Measurements from ENCODE around the gene EXOC7. TPM values are rescaled to one million over a fixed set of nuclear protein-coding genes. Genes with fewer than 3 reads are reported as not detected.

EXOC7 gene
- total RNA-seq, 2 experiments from 2014 or later = 88.1 to 90.6 TPM

DNA sequence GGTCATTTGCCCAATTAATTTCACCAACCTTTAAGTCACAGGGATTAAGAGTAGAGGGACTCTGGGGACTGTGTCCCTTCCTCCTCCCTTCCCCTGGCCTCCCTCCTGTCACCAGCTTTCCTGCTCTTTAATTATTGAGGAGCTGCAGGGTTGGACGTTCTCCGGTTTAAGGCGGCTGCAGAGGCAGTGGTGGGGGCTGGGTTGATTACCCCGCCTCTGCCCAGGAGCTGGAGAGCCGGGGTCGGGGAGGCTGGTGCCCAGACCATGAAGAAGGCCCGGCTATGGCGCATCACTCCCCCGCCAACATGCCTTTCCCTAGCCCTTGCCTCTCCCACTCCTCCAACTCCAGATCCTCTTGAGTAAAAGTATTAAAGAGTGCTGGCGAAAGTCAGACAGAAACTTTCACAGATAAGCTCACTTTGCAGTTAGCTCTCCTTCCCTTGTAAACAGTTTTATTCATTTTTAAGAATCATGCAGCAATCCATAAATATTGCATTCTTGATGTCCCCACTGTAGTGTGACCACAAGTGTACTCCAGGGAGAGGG, 38.5 kb upstream of the EXOC7 start:
- ChIA-PET POLR2A (interaction anchor here (1.3 to 4.1 kb wide), 8 partner anchors 9 to 266 kb away, joined by 3 to 30 read pairs (median 10); partner anchors contain the start of gene UBALD2), CTCF (interaction anchor here (1.1 to 3.2 kb wide), 5 partner anchors 12 to 124 kb away, joined by 3 to 17 read pairs (median 6); no protein-coding TSS in a partner anchor)
- no peaks in the 10 kb centered on the region for H3K9me3 Mint-ChIP-seq
- ATAC-seq (ENCODE audit: poor library complexity) (no peak), DNase-seq (no peak)
- H3K27me3 Mint-ChIP-seq = peaks cover 10% of the 10 kb centered on the region
- H3K36me3 Mint-ChIP-seq (ENCODE audit: low read depth) = peaks cover 4% of the 10 kb centered on the region
- Histone ChIP-seq H3K4me3 (ENCODE audit: low read length) (no peak overlapping the region), H3K36me3 (ENCODE audit: insufficient read depth, low read length) (no peaks in the 10 kb centered on the region), H3K9me3 (ENCODE audit: control insufficient read depth in 1 of 2, insufficient read depth in 1 of 2, low read length in 2 of 2) (peaks cover 0 to 4% of the 10 kb centered on the region in 2 experiments), H3K27me3 (ENCODE audit: control insufficient read depth in 1 of 2, insufficient read depth in 2 of 2, low read length in 2 of 2) (peaks cover 8 to 11% of the 10 kb centered on the region in 2 experiments), H3K27ac (ENCODE audit: low read depth in 1 of 2, low read length in 2 of 2) (no peak overlapping the region), H3K4me1 (ENCODE audit: insufficient read depth, low read length) (peaks cover 73% of the 10 kb centered on the region)
- H3K27ac Mint-ChIP-seq = peak overlapping the region; percentile 97
- intact Hi-C loops (cut with DNase I, micrococcal nuclease) = loop anchor here in 1 of 2 experiments (5.0 kb wide), 1 partner anchor 125 kb away; the partner anchor contains the start of gene UBALD2
- TF ChIP-seq, protein P1, sequence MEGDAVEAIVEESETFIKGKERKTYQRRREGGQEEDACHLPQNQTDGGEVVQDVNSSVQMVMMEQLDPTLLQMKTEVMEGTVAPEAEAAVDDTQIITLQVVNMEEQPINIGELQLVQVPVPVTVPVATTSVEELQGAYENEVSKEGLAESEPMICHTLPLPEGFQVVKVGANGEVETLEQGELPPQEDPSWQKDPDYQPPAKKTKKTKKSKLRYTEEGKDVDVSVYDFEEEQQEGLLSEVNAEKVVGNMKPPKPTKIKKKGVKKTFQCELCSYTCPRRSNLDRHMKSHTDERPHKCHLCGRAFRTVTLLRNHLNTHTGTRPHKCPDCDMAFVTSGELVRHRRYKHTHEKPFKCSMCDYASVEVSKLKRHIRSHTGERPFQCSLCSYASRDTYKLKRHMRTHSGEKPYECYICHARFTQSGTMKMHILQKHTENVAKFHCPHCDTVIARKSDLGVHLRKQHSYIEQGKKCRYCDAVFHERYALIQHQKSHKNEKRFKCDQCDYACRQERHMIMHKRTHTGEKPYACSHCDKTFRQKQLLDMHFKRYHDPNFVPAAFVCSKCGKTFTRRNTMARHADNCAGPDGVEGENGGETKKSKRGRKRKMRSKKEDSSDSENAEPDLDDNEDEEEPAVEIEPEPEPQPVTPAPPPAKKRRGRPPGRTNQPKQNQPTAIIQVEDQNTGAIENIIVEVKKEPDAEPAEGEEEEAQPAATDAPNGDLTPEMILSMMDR (IDR thresholded peaks at IDR 0.05) = no peak
- peaks cover 67% of the 10 kb centered on the region for H3K4me1 Mint-ChIP-seq (ENCODE audit: low read depth)
- peak overlapping the region; percentile 87 for H3K4me3 Mint-ChIP-seq

- Histone ChIP-seq H3K27ac (ENCODE audit: low read depth in 1 of 2, low read length in 2 of 2) (no peak within 1 kb of the TSS), H3K4me1 (ENCODE audit: insufficient read depth, low read length) (peaks cover 68% of the 10 kb centered on the region), H3K36me3 (ENCODE audit: insufficient read depth, low read length) (no peaks in the 10 kb centered on the region), H3K9me3 (ENCODE audit: control insufficient read depth in 1 of 2, insufficient read depth in 1 of 2, low read length in 2 of 2) (peaks cover 0 to 2% of the 10 kb centered on the region in 2 experiments), H3K4me3 (ENCODE audit: low read length) (peak within 1 kb of the TSS; percentile 51), H3K27me3 (ENCODE audit: control insufficient read depth in 1 of 2, insufficient read depth in 2 of 2, low read length in 2 of 2) (peaks cover 8 to 11% of the 10 kb centered on the region in 2 experiments)
- Mint-ChIP-seq H3K27ac (peak within 1 kb of the TSS; percentile 97), H3K9me3 (no peaks in the 10 kb centered on the region), H3K27me3 (peaks cover 10% of the 10 kb centered on the region), H3K36me3 (ENCODE audit: low read depth) (no peaks in the 10 kb centered on the region), H3K4me3 (peak within 1 kb of the TSS; percentile 87), H3K4me1 (ENCODE audit: low read depth) (peaks cover 60% of the 10 kb centered on the region)
- ChIA-PET POLR2A (interaction anchor here (0.9 to 4.1 kb wide), 12 partner anchors 10 to 138 kb away, joined by 3 to 30 read pairs (median 8); partner anchors contain the start of gene UBALD2), CTCF (interaction anchor here (0.6 to 3.2 kb wide), 8 partner anchors 11 to 138 kb away, joined by 3 to 17 read pairs (median 5); no protein-coding TSS in a partner anchor)
- TF ChIP-seq, protein P1 (IDR thresholded peaks at IDR 0.05) = no peak
- DNase-seq (peak; percentile 83 to 97 (median 92)), ATAC-seq (ENCODE audit: poor library complexity) (peak; percentile 64)
- intact Hi-C loops (cut with DNase I, micrococcal nuclease) = loop anchor here (1.0 to 5.0 kb wide), 3 partner anchors 41 to 126 kb away; partner anchors contain the start of gene UBALD2 (in 1 of the 2)
Observed at GRCh38 chr17:76141212-76142038, 37.8 kb upstream of the EXOC7 start, which contains the start of gene FOXJ1. TSS of gene FOXJ1 (minus strand) at chr17:76141245. CDS start at chr17:76140395, 850 bp downstream.

DNA sequence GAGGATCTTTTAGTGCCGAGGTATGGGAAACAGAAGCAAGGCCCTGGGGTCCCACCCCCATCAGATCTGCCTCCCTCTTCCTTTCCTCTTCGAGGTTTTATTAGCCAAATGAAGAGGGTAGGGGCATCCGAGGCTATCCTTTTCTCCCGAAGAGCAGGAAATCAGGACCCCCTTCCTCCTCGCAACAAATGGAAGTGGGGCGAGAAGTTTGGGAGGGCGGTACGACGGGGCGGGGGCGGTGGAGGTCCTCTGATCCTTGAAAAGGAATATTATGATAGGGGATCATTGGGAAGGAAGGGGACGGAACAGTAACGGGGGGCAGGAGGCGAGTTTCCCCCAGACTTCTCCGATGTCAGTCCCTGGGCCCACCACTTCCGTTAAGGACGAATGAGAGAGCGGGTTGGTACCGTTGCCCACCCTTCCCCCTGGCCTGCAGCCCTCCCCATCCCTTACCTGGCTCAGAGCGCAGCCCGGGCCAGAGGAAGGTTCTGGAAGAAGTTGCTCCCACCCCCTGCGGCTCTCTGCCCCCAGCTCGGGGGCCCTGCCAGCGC, 37.1 kb upstream of the EXOC7 start:
- Mint-ChIP-seq H3K4me1 (ENCODE audit: low read depth) (peaks cover 53% of the 10 kb centered on the region), H3K36me3 (ENCODE audit: low read depth) (no peaks in the 10 kb centered on the region), H3K27me3 (peaks cover 10% of the 10 kb centered on the region), H3K27ac (peak overlapping the region; percentile 97), H3K4me3 (peak overlapping the region; percentile 87), H3K9me3 (no peaks in the 10 kb centered on the region)
- no peak overlapping the region for H3K27ac ChIP-seq (ENCODE audit: low read depth in 1 of 2, low read length in 2 of 2)
- TF ChIP-seq, protein P1 (IDR thresholded peaks at IDR 0.05) = no peak
- no peaks in the 10 kb centered on the region for H3K36me3 ChIP-seq (ENCODE audit: insufficient read depth, low read length)
- H3K9me3 ChIP-seq (ENCODE audit: control insufficient read depth in 1 of 2, insufficient read depth in 1 of 2, low read length in 2 of 2) = no peaks in the 10 kb centered on the region
- no peak for DNase-seq
- CTCF ChIA-PET = interaction anchor here (0.6 to 3.2 kb wide), 8 partner anchors 10 to 139 kb away, joined by 3 to 17 read pairs (median 4); no protein-coding TSS in a partner anchor
- POLR2A ChIA-PET = interaction anchor here (0.9 to 4.1 kb wide), 12 partner anchors 11 to 139 kb away, joined by 3 to 30 read pairs (median 8); partner anchors contain the start of gene UBALD2
- peaks cover 63% of the 10 kb centered on the region for H3K4me1 ChIP-seq (ENCODE audit: insufficient read depth, low read length)
- no peak for ATAC-seq (ENCODE audit: poor library complexity)
- intact Hi-C loops (cut with DNase I, micrococcal nuclease) = loop anchor here (1.0 to 5.0 kb wide), 3 partner anchors 42 to 127 kb away; partner anchors contain the start of gene UBALD2 (in 1 of the 2)
- peak overlapping the region; percentile 51 for H3K4me3 ChIP-seq (ENCODE audit: low read length)
- peaks cover 8 to 11% of the 10 kb centered on the region in 2 experiments for H3K27me3 ChIP-seq (ENCODE audit: control insufficient read depth in 1 of 2, insufficient read depth in 2 of 2, low read length in 2 of 2)
